Activated CD4-positive, alpha-beta T cell treated with anti-CD3 and anti-CD28 coated beads for 36 hours (primary cell): ENCODE results near the gene NPLOC4. TPM values are rescaled to one million over a fixed set of nuclear protein-coding genes. Genes with fewer than 3 reads are reported as not detected.

ENCODE experiments used
- ATAC-seq: fragments of 200-7000 bp; cut with Tn5 transposase; one replicate; pipeline ENCODE4 v1.10.0; 2021; ENCODE audit warnings: mild to moderate bottlenecking, moderate library complexity
- CTCF ChIA-PET: fragments of 350-600 bp; sonication (Branson Sonifier 250); formaldehyde crosslinking; loops from one replicate; lab custom pipeline; 2021; ENCODE audit warnings: antibody characterized with exemption; lab: Charles Lee
- POLR2A ChIA-PET: fragments of 350-600 bp; sonication (Branson Sonifier 250); formaldehyde crosslinking; loops from one replicate; lab custom pipeline; 2021; ENCODE audit warnings: antibody characterized with exemption, inconsistent platforms; lab: Charles Lee
- DNase-seq: peaks from one replicate; pipeline ENCODE4 v3.0.0-alpha.2; 2020
- H3K27ac Mint-ChIP-seq: one replicate; pipeline ENCODE4 v1.8.0; 2021; ENCODE audit warnings: mixed read lengths
- H3K27me3 Mint-ChIP-seq: one replicate; pipeline ENCODE4 v1.8.0; 2021; ENCODE audit warnings: mixed read lengths
- H3K36me3 Mint-ChIP-seq: one replicate; pipeline ENCODE4 v1.8.0; 2021; ENCODE audit warnings: low read depth, mixed read lengths
- H3K4me1 Mint-ChIP-seq: one replicate; pipeline ENCODE4 v1.8.0; 2021; ENCODE audit warnings: mixed read lengths
- H3K4me3 Mint-ChIP-seq: one replicate; pipeline ENCODE4 v1.8.0; 2021; ENCODE audit warnings: mild to moderate bottlenecking, moderate library complexity, mixed read lengths
- H3K9me3 Mint-ChIP-seq: one replicate; pipeline ENCODE4 v1.8.0; 2021; ENCODE audit warnings: low read depth, mixed read lengths
- intact Hi-C, 2 experiments: fragments of 100-400 bp; cut with DNase I in 1 of 2; cut with micrococcal nuclease in 1 of 2; formaldehyde crosslinking; loops; one replicate each; pipeline versions ENCODE4 v1.14.2 to v1.15.1; 2022 to 2024; cut with DNase I, micrococcal nuclease
- total RNA-seq, 2 experiments: library from RNA; stranded (reverse); gene quantifications; one replicate each; pipeline ENCODE4 v1.2.3, GENCODE V29; 2021

The NPLOC4 gene
- total RNA-seq, 2 experiments from 2014 or later: 71.8 to 93.1 TPM

DNA sequence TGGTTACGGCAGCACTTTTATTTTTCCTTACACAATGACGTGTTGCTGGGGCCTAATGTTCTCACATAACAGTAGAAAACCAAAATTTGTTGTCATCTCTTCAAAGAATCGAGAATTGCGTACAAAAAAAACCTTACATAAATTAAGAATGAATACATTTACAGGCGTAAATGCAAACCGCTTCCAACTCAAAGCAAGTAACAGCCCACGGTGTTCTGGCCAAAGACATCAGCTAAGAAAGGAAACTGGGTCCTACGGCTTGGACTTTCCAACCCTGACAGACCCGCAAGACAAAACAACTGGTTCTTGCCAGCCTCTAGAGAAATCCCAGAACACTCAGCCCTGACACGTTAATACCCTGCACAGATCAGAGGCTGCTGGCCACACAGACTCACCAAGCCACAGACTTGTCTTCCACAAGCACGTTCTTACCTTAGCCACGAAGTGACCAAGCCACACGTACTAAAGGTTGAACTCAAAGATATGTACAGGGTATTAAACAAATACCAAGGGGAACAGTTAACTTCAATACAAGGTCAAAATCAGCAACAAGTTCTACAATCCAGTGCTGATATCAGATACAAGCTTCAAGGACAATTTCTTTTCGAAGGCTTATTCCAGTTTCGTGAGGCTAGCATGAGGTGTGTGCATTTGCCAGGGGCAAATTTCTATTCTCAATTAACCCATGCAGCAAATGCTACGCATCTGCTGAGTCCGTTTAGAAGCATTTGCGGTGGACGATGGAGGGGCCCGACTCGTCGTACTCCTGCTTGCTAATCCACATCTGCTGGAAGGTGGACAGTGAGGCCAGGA is 126.7 kb downstream of the NPLOC4 start:
- CTCF ChIA-PET: interaction anchor here (1.4 kb wide), 1 partner anchor 25 kb away, joined by 4 read pairs; no protein-coding TSS in a partner anchor
- H3K4me3 Mint-ChIP-seq: peak overlapping the region; percentile 97

DNA sequence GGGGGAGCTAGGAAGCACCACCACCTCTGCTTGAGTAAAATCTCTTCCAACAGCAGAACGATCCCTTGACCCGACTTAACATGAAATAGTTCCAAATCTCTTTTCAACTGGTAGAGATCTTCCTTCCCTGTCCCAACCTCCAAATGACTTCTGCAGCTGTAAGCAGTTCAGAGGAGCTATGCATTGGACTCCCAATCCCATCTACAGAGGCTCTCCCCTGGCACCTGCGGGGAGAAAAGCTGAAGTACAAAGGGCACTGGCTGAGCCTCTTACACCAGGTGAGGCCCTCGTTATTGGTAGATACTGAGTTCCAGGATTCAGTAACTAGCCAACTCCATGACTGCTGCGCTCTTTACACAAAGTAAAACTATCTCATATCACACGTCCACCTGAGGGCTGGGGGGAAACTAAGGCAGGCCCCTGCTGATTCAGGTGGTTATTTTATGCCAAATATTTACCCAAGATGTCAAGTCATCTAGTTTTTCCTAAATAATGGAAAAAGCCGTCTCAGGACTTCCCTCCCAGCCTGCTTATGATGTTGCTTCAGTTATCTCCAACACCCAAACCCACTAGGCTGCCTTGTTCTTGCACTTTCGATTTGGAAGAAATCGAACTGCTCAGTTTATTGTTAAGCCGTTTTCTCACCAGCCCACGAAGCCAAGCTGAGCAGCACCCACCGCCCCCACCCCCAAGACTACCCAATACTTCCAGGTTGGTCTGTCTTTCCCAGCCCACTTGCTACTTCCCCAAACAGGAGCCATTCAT is 127.5 kb downstream of the NPLOC4 start:
- H3K4me1 Mint-ChIP-seq: peaks cover 12% of the 10 kb centered on the region
- ATAC-seq: no peak
- H3K36me3 Mint-ChIP-seq: peaks cover 44% of the 10 kb centered on the region
- H3K4me3 Mint-ChIP-seq: peak overlapping the region; percentile 97
- intact Hi-C loops: loop anchor here in 1 of 2 experiments (2.0 kb wide), 2 partner anchors 25 to 115 kb away; partner anchors contain the start of gene BAHCC1
- no peaks in the 10 kb centered on the region for H3K27me3 Mint-ChIP-seq
- H3K9me3 Mint-ChIP-seq: no peaks in the 10 kb centered on the region
- CTCF ChIA-PET: interaction anchor here (0.7 to 1.4 kb wide), 3 partner anchors 9 to 216 kb away, joined by 3 to 4 read pairs (median 3); no protein-coding TSS in a partner anchor
- POLR2A ChIA-PET: interaction anchor here (0.6 to 1.0 kb wide), 4 partner anchors 9 to 1662 kb away, joined by 3 to 5 read pairs (median 3); no protein-coding TSS in a partner anchor
- peak overlapping the region; percentile 86 for H3K27ac Mint-ChIP-seq
- DNase-seq: peak; percentile 58

More for the DNA sequence above, 126.7 kb downstream of the NPLOC4 start:
- no peak for ATAC-seq
- no peaks in the 10 kb centered on the region for H3K9me3 Mint-ChIP-seq
- H3K27me3 Mint-ChIP-seq: no peaks in the 10 kb centered on the region
- H3K27ac Mint-ChIP-seq: peak overlapping the region; percentile 86
- peak; percentile 34 for DNase-seq
- peaks cover 12% of the 10 kb centered on the region for H3K4me1 Mint-ChIP-seq
- peaks cover 45% of the 10 kb centered on the region for H3K36me3 Mint-ChIP-seq
- intact Hi-C loops: loop anchor here (2.0 to 10.0 kb wide), 4 partner anchors 25 to 785 kb away; partner anchors contain the start of genes ARL16 (in 1 of the 2), BAHCC1 (in 1 of the 2) and HGS (in 1 of the 2)
- POLR2A ChIA-PET: interaction anchor here (0.8 kb wide), 1 partner anchor 225 kb away, joined by 3 read pairs; no protein-coding TSS in a partner anchor

DNA sequence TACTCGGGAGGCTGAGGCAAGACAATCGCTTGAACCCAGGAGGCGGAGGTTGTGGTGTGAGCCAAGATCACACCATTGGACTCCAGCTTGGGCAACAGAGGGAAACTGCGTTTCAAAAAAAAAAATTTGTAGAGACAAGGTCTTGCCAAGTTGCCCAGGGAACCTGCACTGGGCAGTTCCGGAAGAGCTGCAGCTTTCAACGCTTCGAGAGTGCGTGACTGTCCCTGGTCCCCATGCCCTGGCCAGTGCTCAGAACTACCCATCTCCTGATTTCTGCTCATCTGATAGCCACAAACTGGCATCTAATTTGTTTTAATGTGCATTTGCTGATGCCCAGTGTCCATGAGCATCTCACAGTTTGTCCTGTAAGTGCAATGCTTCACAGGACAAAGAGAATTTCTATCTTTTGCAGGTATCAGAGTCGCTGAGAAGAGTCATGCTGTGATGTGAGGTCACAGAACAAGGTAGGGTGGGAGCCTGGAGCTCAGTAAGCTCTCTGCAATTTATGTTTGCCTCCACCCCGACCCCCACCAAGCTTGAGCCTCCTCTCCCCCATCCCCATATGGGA is 128.2 kb downstream of the NPLOC4 start:
- intact Hi-C loops: loop anchor here in 1 of 2 experiments (2.0 kb wide), 2 partner anchors 24 to 114 kb away; partner anchors contain the start of gene BAHCC1
- H3K27me3 Mint-ChIP-seq: no peaks in the 10 kb centered on the region
- H3K36me3 Mint-ChIP-seq: peaks cover 44% of the 10 kb centered on the region
- H3K4me1 Mint-ChIP-seq: peaks cover 12% of the 10 kb centered on the region
- H3K4me3 Mint-ChIP-seq: peak overlapping the region; percentile 97
- H3K27ac Mint-ChIP-seq: peak overlapping the region; percentile 86
- peak; percentile 22 for DNase-seq
- ATAC-seq: no peak
- no peaks in the 10 kb centered on the region for H3K9me3 Mint-ChIP-seq
- ChIA-PET POLR2A (interaction anchor here (0.6 to 1.0 kb wide), 4 partner anchors 9 to 1662 kb away, joined by 3 to 5 read pairs (median 3); no protein-coding TSS in a partner anchor), CTCF (interaction anchor here (0.6 to 1.4 kb wide), 4 partner anchors 10 to 215 kb away, joined by 3 read pairs; no protein-coding TSS in a partner anchor)

Other genes with a start within 250 kb of the NPLOC4 start
- gene BAHCC1, start 241.7 kb downstream of the NPLOC4 start, total RNA-seq: under 1 TPM in 1 of 2 experiments, not detected in 1; 0.05 TPM
- gene ACTG1, start 124.3 kb downstream of the NPLOC4 start, total RNA-seq: 1,000 to 10,000 TPM; 4,119 to 5,987 TPM
- gene FSCN2, start 108.7 kb downstream of the NPLOC4 start, total RNA-seq: under 1 TPM; 0.23 to 0.58 TPM
- 10 to 100 TPM; 30.4 to 39.3 TPM for gene FAAP100, start 84.8 kb downstream of the NPLOC4 start, total RNA-seq
- under 1 TPM; 0.34 to 0.35 TPM for gene TSPAN10, start 84 bp upstream of the NPLOC4 start, total RNA-seq
- gene PDE6G, start 19.4 kb upstream of the NPLOC4 start, total RNA-seq: 1 to 10 TPM; 1.4 to 2.5 TPM
- 10 to 100 TPM; 29.4 to 45.3 TPM for gene OXLD1, start 29.5 kb upstream of the NPLOC4 start, total RNA-seq
- gene CCDC137, start 29.6 kb upstream of the NPLOC4 start, total RNA-seq: 10 to 100 TPM; 30.0 to 36.6 TPM
- gene ARL16, start 46.7 kb upstream of the NPLOC4 start, total RNA-seq: 10 to 100 TPM; 39.0 to 39.1 TPM
- gene HGS, start 46.9 kb upstream of the NPLOC4 start, total RNA-seq: 100 to 1,000 TPM; 100 to 102 TPM
- 100 to 1,000 TPM in 1 of 2 experiments, 10 to 100 TPM in 1; 94.0 to 116 TPM for gene MRPL12, start 66.3 kb upstream of the NPLOC4 start, total RNA-seq
- gene SLC25A10, start 75.2 kb upstream of the NPLOC4 start, total RNA-seq: 10 to 100 TPM; 28.6 to 31.8 TPM
- not detected for gene GCGR, start 167.0 kb upstream of the NPLOC4 start, total RNA-seq
- gene MCRIP1, start 196.2 kb upstream of the NPLOC4 start, total RNA-seq: 10 to 100 TPM; 45.8 to 50.4 TPM
- gene PPP1R27, start 197.9 kb upstream of the NPLOC4 start, total RNA-seq: not detected
- 100 to 1,000 TPM; 414 to 578 TPM for gene P4HB, start 223.4 kb upstream of the NPLOC4 start, total RNA-seq
- 100 to 1,000 TPM; 513 to 661 TPM for gene ARHGDIA, start 234.2 kb upstream of the NPLOC4 start, total RNA-seq